DMS53 treated with DMSO at 0.1 percent for 48 hours (cell line): Measurements from ENCODE around the gene ZNF546.

ENCODE experiments used
- DNase-seq: peaks from one replicate; lab custom pipeline; 2025; ENCODE audit not compliant: unreplicated experiment; lab: John Stamatoyannopoulos, UW

Gene ZNF546

DNA sequence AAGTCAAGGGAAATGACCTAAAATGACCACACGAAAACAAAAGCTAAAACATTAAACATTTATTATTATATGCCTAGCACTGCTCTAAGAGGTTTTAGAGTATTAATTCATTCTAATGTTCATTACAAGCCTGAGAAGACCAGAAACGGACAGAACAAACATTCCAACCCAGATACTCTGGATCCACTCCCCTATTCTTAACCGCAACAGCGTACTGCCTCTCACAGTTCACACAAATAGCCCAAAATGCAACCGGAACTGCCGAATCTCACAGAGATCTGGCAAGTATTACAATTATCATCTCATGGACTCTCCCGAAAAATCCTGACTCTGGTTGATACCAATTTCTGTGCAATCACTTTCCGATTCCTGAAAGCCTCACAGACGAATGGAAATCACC lies 57.8 kb downstream of the ZNF546 start:
- no peak for DNase-seq

- no peak for DNase-seq
Observed at GRCh38 chr19:40055049-40055448, 58.2 kb downstream of the ZNF546 start.

GRCh38 chr19:40055832-40056504 lies 59.1 kb downstream of the ZNF546 start, which contains the start of gene ZNF780B:
ZNF780B (minus strand) TSS chr19:40056231; CDS start chr19:40050332, 5,899 bp downstream.
- DNase-seq = peak; percentile 67

DNA sequence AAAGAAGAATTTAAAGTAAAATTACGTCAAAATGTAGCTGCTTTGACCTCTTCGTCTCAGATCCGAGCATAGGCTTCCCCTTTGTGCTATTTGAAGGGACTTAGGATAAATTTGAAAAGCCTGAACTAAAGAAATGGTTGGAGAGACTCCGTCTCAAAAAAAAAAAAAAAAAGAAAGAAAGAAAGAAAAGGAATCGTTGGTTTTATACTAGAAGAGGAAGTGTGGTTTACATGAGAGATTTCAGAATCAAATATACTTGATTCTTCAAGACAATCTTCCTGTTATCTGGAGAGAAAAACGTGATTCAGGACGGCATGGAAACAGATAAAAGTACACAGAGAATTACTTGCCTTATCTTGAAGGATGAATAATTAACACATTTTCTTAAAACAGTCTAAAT lies 59.6 kb downstream of the ZNF546 start:
- no peak for DNase-seq

- no peak for DNase-seq
Observed at GRCh38 chr19:40057166-40057565, 60.3 kb downstream of the ZNF546 start.

DNA sequence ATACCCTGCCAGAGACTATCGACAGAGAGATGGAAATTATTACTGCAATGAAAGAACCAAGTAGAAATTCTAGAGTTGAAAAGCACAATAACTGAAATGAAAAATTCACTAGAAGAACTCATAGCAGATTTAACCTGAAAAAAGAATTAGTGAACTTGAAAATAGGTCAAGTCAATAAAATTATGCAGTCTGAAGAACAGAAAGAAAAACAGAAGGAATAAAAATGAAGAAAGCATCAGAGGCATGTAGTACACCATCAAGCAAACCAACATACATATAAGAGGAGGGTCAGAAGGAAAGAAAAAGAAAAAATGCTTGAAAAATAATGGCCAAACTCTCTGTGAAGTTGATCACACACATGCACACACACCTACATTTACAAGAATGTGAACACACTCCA lies 62.8 kb downstream of the ZNF546 start:
- DNase-seq = no peak

DNA sequence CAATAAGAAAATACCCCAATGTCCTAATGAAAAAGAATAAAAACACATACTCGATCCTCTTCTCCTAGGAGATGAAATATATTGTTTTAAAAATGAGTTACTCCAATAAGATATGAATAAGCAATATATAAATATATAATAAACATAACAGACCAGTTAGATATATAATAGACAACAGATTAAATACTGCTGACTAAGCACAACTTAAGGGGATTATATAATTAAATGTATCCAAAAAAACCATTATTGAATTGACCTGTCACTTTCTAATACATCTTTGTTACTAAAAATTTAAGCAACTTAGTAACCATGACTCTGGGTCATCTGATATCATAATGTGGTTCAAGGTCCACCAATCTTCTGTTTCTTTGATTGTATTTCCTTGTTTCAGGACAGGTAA lies 73.2 kb downstream of the ZNF546 start:
- DNase-seq = no peak
